HS-27A (cell line): ENCODE measurements around the gene RSPH10B2.
"Not testable (repeated sequence)": the region's sequence is repeated elsewhere in the genome, so short reads cannot be mapped to it uniquely, and the experiment has no call there.

Experiments used
- DNase-seq: peaks from one replicate; pipeline ENCODE4 v3.0.0-alpha.2; 2012; ENCODE audit warnings: low read depth, missing footprints

Gene RSPH10B2

DNA sequence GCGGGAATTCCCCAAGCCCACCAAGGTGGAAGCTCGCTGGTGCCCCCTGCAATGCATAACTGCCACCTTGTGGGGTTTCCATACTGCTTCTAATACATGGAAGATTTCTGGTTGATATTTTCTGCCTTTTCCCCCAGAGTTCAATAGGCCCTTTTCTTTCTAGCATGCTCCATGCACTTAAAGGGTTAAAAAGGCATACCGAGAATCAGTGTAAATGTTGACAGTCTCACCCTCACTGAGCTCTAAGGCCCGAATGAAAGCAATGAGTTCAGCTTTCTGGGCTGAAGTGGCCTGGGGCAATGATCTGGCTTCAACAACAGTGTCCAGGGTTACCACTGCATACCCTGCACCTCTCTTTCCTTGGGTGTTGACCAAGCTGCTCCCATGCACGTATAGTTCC is 89.2 kb downstream of the RSPH10B2 start:
- DNase-seq = not testable (repeated sequence)

DNA sequence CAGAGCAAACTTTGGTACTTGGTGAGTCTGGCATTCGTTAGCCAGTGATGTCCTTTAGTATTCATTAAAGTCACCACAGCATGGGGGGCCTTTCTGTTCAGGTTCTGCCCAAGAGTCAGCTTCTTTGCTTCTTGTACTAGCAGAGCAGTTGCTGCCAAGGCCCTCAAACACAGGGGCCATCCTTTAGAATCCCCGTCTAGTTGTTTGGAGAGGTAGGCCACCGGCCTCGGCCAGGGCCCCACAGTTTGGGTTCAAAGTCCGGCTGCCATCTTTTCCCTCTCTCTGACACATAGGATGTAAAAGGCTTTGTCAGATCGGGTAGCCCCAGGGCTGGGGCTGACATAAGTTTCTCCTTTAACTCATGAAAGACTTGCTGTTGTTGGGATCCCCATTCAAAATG is 89.8 kb downstream of the RSPH10B2 start:
- DNase-seq = not testable (repeated sequence)

DNA sequence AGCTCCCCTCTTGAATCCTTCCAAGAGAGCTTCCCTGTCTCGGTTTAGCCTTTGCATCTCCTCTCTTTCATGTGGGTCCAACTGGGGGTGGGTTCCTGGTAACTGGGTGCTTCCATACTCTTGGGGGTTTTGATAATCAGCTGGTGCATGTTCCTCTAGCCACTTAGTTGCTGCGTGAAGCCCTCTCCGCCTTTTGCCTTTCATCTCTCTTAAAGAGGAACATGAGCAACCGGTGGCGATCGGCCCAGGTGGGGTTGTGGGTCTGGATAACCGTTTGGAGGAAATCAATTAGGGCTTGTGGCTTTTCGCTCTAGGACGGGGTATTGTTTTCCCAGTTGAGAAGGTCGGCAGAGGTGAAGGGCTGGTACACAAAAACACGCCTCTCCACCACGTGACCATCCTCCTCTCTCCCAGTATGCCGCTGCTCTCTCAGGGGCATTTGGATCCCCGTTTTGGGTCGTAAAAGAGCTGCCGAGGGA is 92.1 kb downstream of the RSPH10B2 start:
- DNase-seq = not testable (repeated sequence)

DNA sequence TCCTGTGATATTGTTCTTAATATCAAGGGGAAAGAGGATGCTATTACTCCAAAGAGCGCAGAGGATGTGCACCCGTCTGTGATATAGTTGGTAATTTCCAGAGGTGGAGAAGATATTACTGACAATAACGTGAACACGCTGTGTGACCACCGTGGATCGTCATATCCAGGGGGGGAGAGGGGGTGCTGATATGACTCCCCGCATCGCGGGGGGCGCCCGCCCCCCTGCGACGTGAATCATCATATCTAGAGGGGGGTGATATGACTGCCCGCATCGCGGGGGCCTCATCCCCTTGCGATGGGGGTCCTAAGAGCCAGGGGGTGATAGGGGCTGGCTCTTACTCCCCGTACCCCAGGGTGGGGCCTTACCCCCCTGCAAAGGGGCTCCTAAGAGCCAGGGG is 93.8 kb downstream of the RSPH10B2 start:
- DNase-seq = not testable (repeated sequence)
